Brain pericyte (primary cell): Measurements from ENCODE around the gene CNDP2.
"Not testable (repeated sequence)": the region's sequence is repeated elsewhere in the genome, so short reads cannot be mapped to it uniquely, and the experiment has no call there.

Experiments
- DNase-seq: peaks from one replicate; pipeline ENCODE4 v3.0.0-alpha.2; 2012; ENCODE audit warnings: low read depth, low spot score

CNDP2 gene

DNA sequence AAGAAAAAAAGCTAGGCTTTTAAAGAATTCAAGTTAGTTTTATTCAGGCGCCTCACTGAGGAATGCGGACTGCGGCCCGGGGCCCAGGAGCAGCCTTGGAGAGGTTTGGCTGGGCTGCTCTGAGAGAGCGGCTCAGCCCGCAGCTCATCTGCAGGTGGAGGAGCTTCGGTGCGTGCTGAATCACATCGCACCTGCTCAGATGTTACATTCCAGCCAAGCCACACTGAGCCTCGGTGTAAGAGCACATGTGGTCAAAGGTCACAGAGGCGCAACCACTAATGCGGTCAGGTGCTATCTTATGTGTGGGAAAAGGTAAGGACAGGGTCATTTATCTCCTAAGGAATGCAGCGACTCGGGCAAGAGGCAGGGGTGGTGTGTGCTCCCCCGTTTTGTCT, 21.1 kb downstream of the CNDP2 start:
- DNase-seq, result no peak

- DNase-seq, result no peak
These were observed 22.5 kb downstream of the CNDP2 start for GRCh38 chr18:74518456-74519295.

DNA sequence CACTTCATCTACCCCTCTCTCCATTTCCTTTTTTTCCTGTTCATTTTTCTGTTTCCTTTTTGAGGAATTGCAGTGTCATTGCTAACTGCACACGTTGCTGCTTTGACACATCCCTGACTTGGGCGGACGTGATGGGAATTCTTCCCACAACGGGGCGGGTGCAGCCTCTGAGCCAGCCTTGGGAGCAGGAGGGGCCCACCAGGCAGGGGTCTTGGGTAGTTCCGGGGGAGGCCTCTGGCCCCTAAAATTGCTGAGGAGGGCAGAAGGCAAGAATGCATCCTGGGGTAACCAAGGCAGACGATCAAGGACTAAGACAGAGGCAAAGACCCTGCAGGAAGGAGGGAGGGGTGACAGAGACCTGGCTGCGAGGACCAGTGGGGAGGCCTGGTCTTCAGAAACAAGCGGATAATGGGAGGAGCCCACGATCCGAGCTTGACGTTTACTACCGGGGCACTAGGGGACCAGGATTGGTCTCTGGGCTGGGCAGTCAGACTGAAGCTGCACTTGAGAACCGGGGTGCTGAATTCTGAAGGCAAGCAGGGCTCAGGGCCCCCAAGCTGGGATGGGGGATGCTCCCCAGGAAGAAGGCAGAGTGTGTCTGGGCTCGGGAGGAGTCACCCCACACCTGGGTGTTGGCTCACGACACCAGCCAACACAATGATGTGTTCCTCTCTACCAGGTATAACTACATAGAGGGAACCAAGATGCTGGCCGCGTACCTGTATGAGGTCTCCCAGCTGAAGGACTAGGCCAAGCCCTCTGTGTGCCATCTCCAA, 23.3 kb downstream of the CNDP2 start:
- no peak for DNase-seq

DNA sequence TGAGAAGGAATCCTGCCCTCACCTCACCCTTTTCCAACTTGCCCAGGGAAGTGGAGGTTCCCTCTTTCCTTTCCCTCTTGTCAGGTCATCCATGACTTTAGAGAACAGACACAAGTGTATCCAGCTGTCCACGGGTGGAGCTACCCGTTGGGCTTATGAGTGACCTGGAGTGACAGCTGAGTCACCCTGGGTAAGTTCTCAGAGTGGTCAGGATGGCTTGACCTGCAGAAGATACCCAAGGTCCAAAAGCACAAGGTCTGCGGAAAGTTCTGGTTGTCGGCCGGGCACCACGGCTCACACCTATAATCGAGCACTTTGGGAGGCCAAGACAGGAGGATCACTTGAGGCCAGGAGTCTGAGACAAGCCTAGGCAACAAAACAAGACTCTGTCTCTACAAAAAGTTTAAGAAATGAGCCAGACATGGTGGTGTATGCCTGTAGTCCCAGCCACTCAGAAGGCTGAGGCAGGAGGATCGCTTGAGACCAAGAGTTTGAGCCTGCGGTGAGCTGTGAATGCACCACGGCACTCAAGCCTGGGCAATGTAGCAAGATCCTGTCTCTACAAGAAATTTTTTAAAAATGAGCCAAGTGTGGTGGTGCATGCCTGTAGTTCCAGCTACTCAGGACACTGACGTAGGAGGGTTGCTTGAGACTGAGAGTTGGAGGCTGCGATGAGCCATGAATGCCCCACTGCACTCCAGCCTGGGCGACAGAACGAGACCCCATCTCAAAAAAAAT, 24.1 kb downstream of the CNDP2 start:
- no peak for DNase-seq

- no peak for DNase-seq
These were observed 25.0 kb downstream of the CNDP2 start for GRCh38 chr18:74521068-74521725.

DNA sequence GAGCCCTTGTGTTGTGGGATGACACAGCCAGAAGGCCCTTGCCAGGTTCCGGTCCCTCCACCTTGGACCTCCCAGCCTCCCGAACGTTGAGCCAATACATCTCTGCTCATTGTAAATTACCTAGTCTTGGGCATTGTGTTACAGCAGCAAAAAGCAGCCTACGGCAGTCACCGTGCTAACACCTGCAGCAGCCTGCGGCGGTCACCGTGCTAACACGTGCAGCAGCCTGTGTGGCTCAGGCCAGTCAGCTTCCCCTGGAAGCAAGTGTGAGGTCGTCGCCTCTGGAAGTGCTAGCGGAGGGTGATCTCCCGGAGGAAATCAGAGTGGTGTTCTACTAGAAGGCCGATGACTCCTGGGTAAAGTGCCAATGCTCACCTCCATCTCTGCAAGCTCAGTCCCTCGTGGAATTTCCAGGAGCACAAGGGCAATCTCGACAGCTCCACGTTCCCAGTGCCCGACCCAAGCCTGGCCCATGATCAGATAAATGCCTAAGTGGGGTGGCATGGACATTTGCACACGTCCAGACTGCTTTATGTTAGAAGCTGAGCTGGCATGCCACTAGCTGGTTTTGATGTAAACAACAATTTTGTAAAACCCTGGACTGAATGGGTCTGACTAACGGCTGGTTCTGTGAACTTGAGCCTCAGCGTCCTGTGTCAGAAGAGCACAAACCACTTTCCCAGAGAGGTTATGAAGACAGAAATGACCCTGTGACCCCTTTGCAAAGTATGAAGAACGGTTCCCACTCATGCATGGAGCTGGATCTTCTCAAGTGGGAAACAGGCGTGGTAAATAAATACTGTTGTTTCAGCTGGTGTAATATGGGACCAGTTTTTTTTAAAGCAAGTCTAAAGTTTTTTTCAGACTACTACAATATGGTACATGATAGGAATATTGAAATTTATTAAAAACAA, 26.7 kb downstream of the CNDP2 start:
- no peak for DNase-seq

GRCh38 chr18:74524097-74524496, 27.9 kb downstream of the CNDP2 start:
- DNase-seq, result no peak

GRCh38 chr18:74524915-74525314, 28.8 kb downstream of the CNDP2 start:
- DNase-seq, result not testable (repeated sequence)

DNA sequence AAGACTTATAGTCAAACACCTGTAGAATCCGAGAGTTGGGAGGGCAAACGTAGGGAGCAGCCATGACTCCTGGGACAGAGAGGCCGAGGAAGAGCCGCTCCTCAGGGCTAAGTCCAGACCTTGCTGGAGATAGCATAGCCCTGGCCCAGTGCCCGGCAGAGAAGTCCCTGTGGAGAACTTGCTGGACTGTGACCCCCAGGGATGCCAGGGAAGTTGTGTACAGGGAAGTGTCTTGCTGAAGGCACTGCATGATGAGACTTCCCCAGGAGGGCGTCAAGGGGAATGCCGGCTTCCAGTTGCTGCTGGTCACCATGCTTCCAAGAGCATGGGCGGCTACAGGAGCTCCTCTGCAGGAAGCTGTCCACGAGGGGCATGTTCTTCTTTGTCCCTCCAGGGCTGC, 29.6 kb downstream of the CNDP2 start:
- no peak for DNase-seq

- no peak for DNase-seq
These were observed 30.3 kb downstream of the CNDP2 start for GRCh38 chr18:74526488-74526887.

GRCh38 chr18:74528478-74528877, 32.3 kb downstream of the CNDP2 start:
- no peak for DNase-seq

GRCh38 chr18:74528913-74529312, 32.8 kb downstream of the CNDP2 start:
- DNase-seq, result no peak

DNA sequence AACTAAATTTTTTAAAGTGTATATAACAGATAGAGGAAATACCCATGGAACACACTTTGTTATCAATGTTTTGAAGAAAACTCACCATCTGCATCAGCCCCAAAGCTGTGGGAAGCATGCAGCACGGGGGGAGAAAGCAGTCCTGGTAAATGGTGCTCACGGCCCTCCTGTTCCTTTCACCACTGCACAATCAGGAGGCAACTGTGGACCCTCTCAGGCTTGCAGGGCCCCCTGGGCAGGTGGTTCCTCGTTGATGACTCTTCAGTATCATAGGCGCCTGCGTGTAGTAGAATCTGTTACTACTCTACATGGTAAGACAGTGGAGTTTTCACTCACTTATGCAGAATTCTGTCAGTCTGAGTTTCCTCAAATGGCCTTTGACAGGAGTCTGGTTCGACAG, 33.2 kb downstream of the CNDP2 start:
- no peak for DNase-seq

GRCh38 chr18:74529811-74530583, 33.8 kb downstream of the CNDP2 start:
- DNase-seq, result no peak

- no peak for DNase-seq
These were observed 34.4 kb downstream of the CNDP2 start for GRCh38 chr18:74530584-74530862.

DNA sequence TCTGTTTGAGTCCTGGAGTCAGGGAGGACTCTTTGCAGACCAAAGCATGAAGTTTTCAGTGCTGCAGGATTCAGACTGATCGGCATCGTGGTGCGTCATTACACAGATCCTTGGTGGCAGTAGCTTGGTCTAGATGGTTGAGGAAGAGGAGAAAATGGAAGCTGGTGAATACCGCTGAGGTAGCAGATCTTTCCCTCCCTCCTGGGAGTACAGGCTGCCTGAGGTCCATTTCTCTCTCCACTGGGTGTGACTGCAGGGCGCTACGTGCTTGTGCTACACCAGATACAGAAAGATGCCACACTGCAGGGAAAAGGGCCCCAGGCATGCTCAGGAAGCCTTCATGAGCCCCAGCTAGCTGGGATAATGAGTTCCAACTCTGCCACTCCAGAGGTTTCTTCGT, 34.9 kb downstream of the CNDP2 start:
- no peak for DNase-seq

DNA sequence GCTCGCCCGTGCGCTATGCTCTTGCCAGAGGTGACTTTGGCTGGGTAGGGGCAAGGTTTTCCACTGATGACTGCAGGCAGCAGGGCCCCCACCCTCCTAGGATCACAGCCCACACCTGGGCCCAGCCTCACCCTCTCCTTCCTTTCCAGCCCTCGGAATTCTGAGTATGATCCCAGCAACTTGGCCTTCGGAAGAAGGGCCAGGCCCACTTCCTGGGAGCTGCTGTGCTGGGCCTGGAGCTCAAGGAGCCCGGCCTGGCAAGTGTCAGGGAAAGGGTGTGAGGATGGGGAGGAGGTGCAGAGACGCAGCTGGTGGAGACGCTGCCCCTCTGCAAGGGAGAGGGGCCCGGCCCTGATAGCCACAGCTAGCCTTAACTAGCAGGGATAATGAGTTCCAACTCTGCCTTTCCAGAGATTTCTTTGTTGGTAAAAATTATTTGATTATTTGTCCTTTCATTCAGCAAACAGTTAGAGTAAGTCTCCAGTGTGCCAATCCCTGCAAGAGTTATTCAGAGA, 36.4 kb downstream of the CNDP2 start:
- no peak for DNase-seq

GRCh38 chr18:74533666-74534065, 37.5 kb downstream of the CNDP2 start:
- DNase-seq, result no peak

DNA sequence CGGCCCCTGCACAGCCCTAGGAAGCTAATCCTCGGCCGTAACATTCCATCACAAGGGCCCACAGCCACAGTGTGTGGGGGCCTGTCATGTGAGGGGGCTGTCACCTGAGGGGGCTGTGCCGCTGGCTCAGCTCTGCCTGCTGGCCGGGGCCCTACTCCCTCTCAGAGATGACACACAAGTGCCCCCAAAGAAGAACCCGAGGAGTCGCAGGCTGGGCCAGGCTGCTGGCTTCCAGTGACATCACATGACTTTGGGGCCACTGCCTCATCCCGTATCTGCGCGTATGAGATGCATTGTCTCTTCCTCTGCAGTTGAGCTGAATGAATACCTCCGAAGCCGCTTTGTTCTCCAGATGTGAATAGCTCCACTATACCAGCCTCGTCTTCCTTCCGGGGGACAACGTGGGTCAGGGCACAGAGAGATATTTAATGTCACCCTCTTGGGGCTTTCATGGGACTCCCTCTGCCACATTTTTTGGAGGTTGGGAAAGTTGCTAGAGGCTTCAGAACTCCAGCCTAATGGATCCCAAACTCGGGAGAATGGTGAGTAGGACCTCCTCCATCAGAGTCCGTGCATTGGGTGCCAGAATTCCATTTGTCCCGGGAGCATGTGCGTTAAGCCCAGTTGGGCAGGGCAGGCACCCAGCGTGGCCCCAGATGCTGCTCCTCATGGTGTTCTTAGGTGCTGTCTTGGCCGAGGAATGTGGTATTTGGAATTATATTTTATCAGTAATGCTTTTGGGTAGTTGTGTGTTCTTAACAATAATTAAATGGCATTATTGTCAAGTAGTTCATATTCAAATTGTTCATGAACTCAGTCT, 38.2 kb downstream of the CNDP2 start, which contains the start of gene CNDP1:
CNDP1 (plus strand) TSS at position 351 of the 820 bp plus-strand sequence; CDS start at position 519, 168 bp downstream.
- no peak for DNase-seq
